Trophoblast cell (in vitro differentiated cells and primary cell): ENCODE results near the gene IER5L.
A peak's percentile ranks its signal among the peaks of the same experiment; 100 is the strongest.

ENCODE experiments used
- DNase-seq, 2 donors: peaks; one replicate each; pipeline ENCODE4 v3.0.0-alpha.2; 2016
- H2AFZ ChIP-seq: 2 replicates; pipeline ENCODE4 v1.6.1; 2013; ENCODE audit warnings: low read length, moderate library complexity, mild to moderate bottlenecking; ENCODE audit not compliant: insufficient read depth, poor library complexity
- H2AK5ac ChIP-seq: 2 replicates; pipeline ENCODE4 v1.6.1; 2013; ENCODE audit warnings: mild to moderate bottlenecking, low read length
- H2BK120ac ChIP-seq: 2 replicates; pipeline ENCODE4 v1.6.1; 2013; ENCODE audit warnings: low read length, mild to moderate bottlenecking, moderate library complexity; ENCODE audit not compliant: insufficient read depth, poor library complexity
- H2BK12ac ChIP-seq: 2 replicates; pipeline ENCODE4 v1.6.1; 2013; ENCODE audit warnings: mild to moderate bottlenecking, low read length, moderate library complexity
- H2BK5ac ChIP-seq: 2 replicates; pipeline ENCODE4 v1.6.1; 2013; ENCODE audit warnings: low read length, low read depth, moderate library complexity, mild to moderate bottlenecking; ENCODE audit not compliant: poor library complexity
- H3K14ac ChIP-seq: 2 replicates; pipeline ENCODE4 v1.6.1; 2013; ENCODE audit warnings: mild to moderate bottlenecking, low read length
- H3K18ac ChIP-seq: 2 replicates; pipeline ENCODE4 v1.6.1; 2013; ENCODE audit warnings: mild to moderate bottlenecking, low read length
- H3K23ac ChIP-seq: 2 replicates; pipeline ENCODE4 v1.6.1; 2013; ENCODE audit warnings: low read length
- H3K27ac ChIP-seq: 2 replicates; pipeline ENCODE4 v1.5.1; 2013; ENCODE audit warnings: low read depth, mild to moderate bottlenecking, inconsistent platforms, low read length, moderate library complexity
- H3K27me3 ChIP-seq: 2 replicates; pipeline ENCODE4 v1.6.1; 2013; ENCODE audit warnings: inconsistent platforms, mild to moderate bottlenecking, low read length, moderate library complexity; ENCODE audit not compliant: insufficient read depth
- H3K36me3 ChIP-seq, 2 experiments: 1 replicate in 1 of 2; 2 replicates in 1 of 2; pipeline ENCODE4 v1.6.1; 2013; ENCODE audit warnings: low read length in 2 of 2, mild to moderate bottlenecking in 2 of 2, moderate library complexity in 1 of 2; ENCODE audit not compliant: insufficient read depth in 2 of 2, control insufficient read depth in 1 of 2
- H3K4ac ChIP-seq: 2 replicates; pipeline ENCODE4 v1.6.1; 2013; ENCODE audit warnings: low read depth, mild to moderate bottlenecking, low read length, moderate library complexity
- H3K4me1 ChIP-seq, 2 experiments: 1 replicate in 1 of 2; 2 replicates in 1 of 2; pipeline ENCODE4 v1.6.1; 2013; ENCODE audit warnings: low read length in 2 of 2, mild to moderate bottlenecking in 2 of 2, moderate library complexity in 1 of 2; ENCODE audit not compliant: insufficient read depth in 2 of 2, control insufficient read depth in 1 of 2
- H3K4me2 ChIP-seq: 2 replicates; pipeline ENCODE4 v1.6.1; 2013; ENCODE audit warnings: inconsistent platforms, mild to moderate bottlenecking, low read length, moderate library complexity
- H3K4me3 ChIP-seq: 2 replicates; pipeline ENCODE4 v1.5.1; 2013; ENCODE audit warnings: mild to moderate bottlenecking, low read depth, low read length, inconsistent platforms
- H3K79me1 ChIP-seq: one replicate; pipeline ENCODE4 v1.6.1; 2013; ENCODE audit warnings: low read length
- H3K79me2 ChIP-seq: 2 replicates; pipeline ENCODE4 v1.6.1; 2013; ENCODE audit warnings: low read length, mild to moderate bottlenecking; ENCODE audit not compliant: control insufficient read depth, insufficient read depth, poor library complexity
- H3K9ac ChIP-seq: 2 replicates; pipeline ENCODE4 v1.6.1; 2013; ENCODE audit warnings: mild to moderate bottlenecking, low read length
- H3K9me3 ChIP-seq: 2 replicates; pipeline ENCODE4 v1.6.1; 2013; ENCODE audit warnings: low read depth, mild to moderate bottlenecking, control low read depth, inconsistent platforms, low read length; ENCODE audit not compliant: insufficient read depth
- H4K12ac ChIP-seq: 2 replicates; pipeline ENCODE4 v1.6.1; 2013; ENCODE audit warnings: low read depth, mild to moderate bottlenecking, low read length, moderate library complexity
- H4K8ac ChIP-seq: 2 replicates; pipeline ENCODE4 v1.6.1; 2013; ENCODE audit warnings: low read depth, mild to moderate bottlenecking, low read length, moderate library complexity
- H4K91ac ChIP-seq: one replicate; pipeline ENCODE4 v1.6.1; 2013; ENCODE audit warnings: low read depth, mild to moderate bottlenecking, low read length, moderate library complexity
- WGBS: extraction: QIAGEN DNeasy Blood & Tissue Kit; methylation state at CpG from one replicate; pipeline ENCODE4 v1.1.7; 2013; ENCODE audit warnings: missing lambda C conversion rate; ENCODE audit not compliant: insufficient read length, insufficient coverage; ENCODE audit errors: extremely low coverage; 5-methylcytosine and 5-hydroxymethylcytosine counted together

Gene IER5L

DNA sequence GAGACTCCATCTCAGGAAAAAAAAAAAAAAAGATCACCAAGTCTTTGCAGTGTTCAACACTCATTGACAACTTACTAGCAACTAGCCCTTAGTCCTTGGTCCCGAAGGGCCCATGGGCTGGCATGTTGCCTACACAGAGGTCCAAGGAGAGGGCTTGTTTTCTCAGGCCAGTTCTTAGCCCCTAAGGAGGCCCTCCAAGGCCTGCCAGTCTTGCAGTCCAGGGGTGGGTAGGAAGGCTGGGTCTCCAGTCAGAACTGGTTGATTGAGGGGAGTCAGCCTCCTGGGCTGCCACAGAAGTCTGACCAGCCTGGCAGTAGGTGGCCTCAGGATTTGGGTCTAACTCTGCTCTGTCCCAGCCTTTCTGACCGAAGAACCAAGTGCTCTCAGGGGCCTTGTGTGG, 32.7 kb downstream of the IER5L start:
- no CpG with 5 or more reads among the region's 2 CpGs for WGBS
- Histone ChIP-seq H3K4ac (peak overlapping the region; percentile 76), H2AFZ (peak overlapping the region; percentile 61), H3K4me1 (peaks cover 56 to 71% of the 10 kb centered on the region in 2 experiments), H3K18ac (peak overlapping the region; percentile 96), H2AK5ac (peak overlapping the region; percentile 49), H2BK120ac (peak overlapping the region; percentile 97), H4K12ac (peak overlapping the region; percentile 79), H4K8ac (peak overlapping the region; percentile 72), H3K23ac (no peak overlapping the region), H3K27ac (peak overlapping the region; percentile 98), H2BK12ac (peak overlapping the region; percentile 91), H3K9me3 (no peaks in the 10 kb centered on the region), H3K79me1 (peaks cover 61% of the 10 kb centered on the region), H3K36me3 (peaks cover 36 to 42% of the 10 kb centered on the region in 2 experiments), H3K14ac (peak overlapping the region; percentile 91), H2BK5ac (peak overlapping the region; percentile 84), H3K4me3 (no peak overlapping the region), H3K27me3 (no peaks in the 10 kb centered on the region), H3K9ac (no peak overlapping the region), H4K91ac (peak overlapping the region; percentile 97), H3K79me2 (peaks cover 31% of the 10 kb centered on the region), H3K4me2 (peak overlapping the region; percentile 7)
- DNase-seq: no peak

- peak overlapping the region; percentile 92 for H3K14ac ChIP-seq
- H3K27me3 ChIP-seq: no peaks in the 10 kb centered on the region
- H3K36me3 ChIP-seq: peaks cover 22 to 28% of the 10 kb centered on the region in 2 experiments
- no peak overlapping the region for H3K4me3 ChIP-seq
- peaks cover 38% of the 10 kb centered on the region for H3K79me2 ChIP-seq
- peak overlapping the region; percentile 96 for H2BK12ac ChIP-seq
- peak overlapping the region; percentile 59 for H2AFZ ChIP-seq
- H2AK5ac ChIP-seq: peak overlapping the region; percentile 98
- peak overlapping the region; percentile 72 for H4K12ac ChIP-seq
- WGBS: no CpG with 5 or more reads among the region's 14 CpGs
- H3K18ac ChIP-seq: peak overlapping the region; percentile 88
- DNase-seq: peak; percentile 60 to 82
- H2BK5ac ChIP-seq: peak overlapping the region; percentile 95
- H3K9me3 ChIP-seq: no peaks in the 10 kb centered on the region
- peaks cover 73% of the 10 kb centered on the region for H3K79me1 ChIP-seq
- no peak overlapping the region for H3K9ac ChIP-seq
- H3K27ac ChIP-seq: peak overlapping the region; percentile 94
- peak overlapping the region; percentile 81 for H4K8ac ChIP-seq
- peaks cover 68 to 81% of the 10 kb centered on the region in 2 experiments for H3K4me1 ChIP-seq
- H2BK120ac ChIP-seq: peak overlapping the region; percentile 96
- H4K91ac ChIP-seq: peak overlapping the region; percentile 98
- H3K4ac ChIP-seq: peak overlapping the region; percentile 82
- no peak overlapping the region for H3K23ac ChIP-seq
- peak overlapping the region; percentile 29 for H3K4me2 ChIP-seq
These were observed 34.8 kb downstream of the IER5L start for GRCh38 chr9:129143031-129143927.

DNA sequence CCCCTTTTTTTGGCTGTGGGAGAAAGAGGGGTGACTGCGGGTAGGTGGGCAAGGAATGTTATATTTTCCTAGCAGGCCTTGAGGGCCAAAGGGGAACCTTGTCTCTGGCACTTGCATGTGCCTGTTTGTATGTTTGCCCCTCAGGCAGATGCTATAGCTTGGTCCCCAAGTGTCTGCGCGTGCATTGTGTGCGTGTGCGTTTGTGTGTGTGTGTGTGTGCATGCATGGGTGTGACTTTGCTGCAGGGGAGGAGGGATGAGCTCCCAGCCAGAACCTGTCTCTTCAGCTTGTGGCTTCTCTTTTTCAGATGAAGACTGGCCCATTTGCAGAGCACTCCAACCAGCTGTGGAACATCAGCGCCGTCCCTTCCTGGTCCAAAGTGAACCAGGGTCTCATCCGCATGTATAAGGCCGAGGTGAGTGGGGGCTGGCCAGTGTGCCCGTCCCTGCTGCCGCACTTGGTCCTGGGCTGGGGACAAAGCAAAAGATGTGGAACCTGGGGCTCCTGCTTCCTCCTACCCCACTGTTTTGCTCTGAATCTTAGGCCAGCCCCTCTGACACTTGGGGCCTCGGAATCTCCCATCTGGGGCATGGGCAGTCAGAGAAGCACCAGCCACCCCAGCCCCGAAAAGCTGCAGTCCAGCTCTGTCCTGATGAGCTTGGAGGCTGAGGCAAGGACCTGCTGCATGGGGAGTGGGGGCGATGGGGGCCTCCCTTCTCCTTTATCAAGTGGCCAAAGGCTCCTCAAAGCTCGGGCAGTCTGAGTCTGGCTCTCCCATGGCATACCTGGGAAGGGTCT, 35.7 kb downstream of the IER5L start:
- H3K14ac ChIP-seq: peak overlapping the region; percentile 73
- H2AK5ac ChIP-seq: peak overlapping the region; percentile 62
- H3K4me1 ChIP-seq: peaks cover 64 to 72% of the 10 kb centered on the region in 2 experiments
- H3K27ac ChIP-seq: peak overlapping the region; percentile 94
- no peak for DNase-seq
- H3K27me3 ChIP-seq: no peaks in the 10 kb centered on the region
- peak overlapping the region; percentile 49 for H2BK120ac ChIP-seq
- no peaks in the 10 kb centered on the region for H3K9me3 ChIP-seq
- peaks cover 67% of the 10 kb centered on the region for H3K79me1 ChIP-seq
- H3K9ac ChIP-seq: no peak overlapping the region
- no peak overlapping the region for H3K23ac ChIP-seq
- H4K12ac ChIP-seq: peak overlapping the region; percentile 54
- peaks cover 21 to 28% of the 10 kb centered on the region in 2 experiments for H3K36me3 ChIP-seq
- H3K4me2 ChIP-seq: no peak overlapping the region
- H3K79me2 ChIP-seq: peaks cover 38% of the 10 kb centered on the region
- WGBS: no CpG with 5 or more reads among the region's 15 CpGs
- H4K91ac ChIP-seq: peak overlapping the region; percentile 98
- H3K4ac ChIP-seq: peak overlapping the region; percentile 52
- peak overlapping the region; percentile 46 for H2BK12ac ChIP-seq
- peak overlapping the region; percentile 41 for H2BK5ac ChIP-seq
- H3K4me3 ChIP-seq: no peak overlapping the region
- peak overlapping the region; percentile 24 for H3K18ac ChIP-seq
- H4K8ac ChIP-seq: peak overlapping the region; percentile 27
- H2AFZ ChIP-seq: no peak overlapping the region
